Measurements from ENCODE around the gene TRAPPC14.
A peak's percentile ranks its signal among the peaks of the same experiment; 100 is the strongest.

Gene TRAPPC14

GRCh38 chr7:100119970-100120732 is 38.4 kb downstream of the TRAPPC14 start:
- TF ChIP-seq CTCF (IDR thresholded peaks at IDR 0.05; ENCODE audit: low read depth, low read length, missing control alignments): no peak
- no peak for DNase-seq (ENCODE audit: low read depth)
- H3K4me3 ChIP-seq (ENCODE audit: low read depth, low read length): peak overlapping the region; percentile 71

- peak; percentile 87 for DNase-seq (ENCODE audit: low read depth)
- no peak for TF ChIP-seq CTCF (IDR thresholded peaks at IDR 0.05; ENCODE audit: low read depth, low read length, missing control alignments)
- peak within 1 kb of the TSS; percentile 71 for H3K4me3 ChIP-seq (ENCODE audit: low read depth, low read length)
Observed at GRCh38 chr7:100119072-100119969, 39.2 kb downstream of the TRAPPC14 start, which contains the start of the genes CNPY4 and TAF6. TSS of gene CNPY4 (plus strand) at chr7:100119634. CDS start at chr7:100119745, 111 bp downstream. TSS of gene TAF6 (minus strand) at chr7:100119358. CDS start at chr7:100114209, 5,149 bp downstream.

GRCh38 chr7:100118388-100119071 is 40.0 kb downstream of the TRAPPC14 start:
- H3K4me3 ChIP-seq (ENCODE audit: low read depth, low read length): peak overlapping the region; percentile 71
- no peak for TF ChIP-seq CTCF (IDR thresholded peaks at IDR 0.05; ENCODE audit: low read depth, low read length, missing control alignments)
- DNase-seq (ENCODE audit: low read depth): no peak

- no peak overlapping the region for H3K4me3 ChIP-seq (ENCODE audit: low read depth, low read length)
- no peak for DNase-seq (ENCODE audit: low read depth)
- TF ChIP-seq CTCF (IDR thresholded peaks at IDR 0.05; ENCODE audit: low read depth, low read length, missing control alignments): no peak
Observed at GRCh38 chr7:100115026-100115425, 43.5 kb downstream of the TRAPPC14 start.

GRCh38 chr7:100111914-100112313 is 46.6 kb downstream of the TRAPPC14 start:
- H3K4me3 ChIP-seq (ENCODE audit: low read depth, low read length): no peak overlapping the region
- no peak for DNase-seq (ENCODE audit: low read depth)
- TF ChIP-seq CTCF (IDR thresholded peaks at IDR 0.05; ENCODE audit: low read depth, low read length, missing control alignments): peak; percentile 5

GRCh38 chr7:100111156-100111555 is 47.4 kb downstream of the TRAPPC14 start:
- no peak overlapping the region for H3K4me3 ChIP-seq (ENCODE audit: low read depth, low read length)
- no peak for TF ChIP-seq CTCF (IDR thresholded peaks at IDR 0.05; ENCODE audit: low read depth, low read length, missing control alignments)
- DNase-seq (ENCODE audit: low read depth): no peak
